Panc1 (cell line): ENCODE results near the gene OPN3. TPM values are rescaled to one million over a fixed set of nuclear protein-coding genes. Genes with fewer than 3 reads are reported as not detected.

Experiments used
- ATAC-seq: fragments of 200-7000 bp; cut with Tn5 transposase; 2 replicates; pipeline ENCODE4 v1.9.1; 2020; ENCODE audit warnings: mild to moderate bottlenecking, moderate library complexity
- BruUV-seq: library from RNA; stranded (reverse); fragments of 400-500 nt; replicated peaks from 2 replicates; lab custom pipeline; 2021; lab: Mats Ljungman, UMichigan
- CTCF ChIA-PET: fragments of 300-600 bp; sonication (Branson Sonifier 250); formaldehyde crosslinking; loops from one replicate; lab custom pipeline; 2022; ENCODE audit warnings: antibody characterized with exemption; lab: Charles Lee
- POLR2A ChIA-PET: fragments of 300-600 bp; sonication (Branson Sonifier 250); formaldehyde crosslinking; loops from one replicate; lab custom pipeline; 2022; ENCODE audit warnings: antibody characterized with exemption; lab: Charles Lee
- DNase-seq: peaks from one replicate; pipeline ENCODE4 v3.0.0-alpha.2; 2010; ENCODE audit warnings: low read depth, low spot score
- H3K27ac ChIP-seq: 2 replicates; pipeline ENCODE4 v1.5.1; 2011; ENCODE audit warnings: mild to moderate bottlenecking, low read length, inconsistent platforms
- H3K27me3 ChIP-seq: fragments of 200-500 bp; sonication (Bioruptor generic); 2 replicates; pipeline ENCODE4 v1.6.0; 2014; ENCODE audit warnings: low read length, inconsistent platforms; ENCODE audit not compliant: control insufficient read depth, insufficient read depth
- H3K36me3 ChIP-seq: fragments of 200-500 bp; sonication (Bioruptor generic); 2 replicates; pipeline ENCODE4 v1.5.1; 2014; ENCODE audit warnings: inconsistent platforms, mild to moderate bottlenecking, low read length, moderate library complexity; ENCODE audit not compliant: control insufficient read depth, insufficient read depth
- H3K4me1 ChIP-seq: 2 replicates; pipeline ENCODE4 v1.5.1; 2011; ENCODE audit warnings: inconsistent platforms, mild to moderate bottlenecking, low read length, moderate library complexity; ENCODE audit not compliant: control insufficient read depth, insufficient read depth
- H3K4me3 ChIP-seq, 2 experiments: 2 replicates each; pipeline ENCODE4 v1.5.1; 2011 to 2012; ENCODE audit warnings: low read depth in 2 of 2, low read length in 2 of 2, mild to moderate bottlenecking in 2 of 2, inconsistent platforms in 1 of 2, moderate library complexity in 1 of 2
- H3K9me3 ChIP-seq: fragments of 200-500 bp; sonication (Bioruptor generic); 2 replicates; pipeline ENCODE4 v1.5.1; 2014; ENCODE audit warnings: low read depth, mild to moderate bottlenecking, inconsistent platforms, low read length, moderate library complexity; ENCODE audit not compliant: control insufficient read depth, insufficient read depth
- POLR2AphosphoS5 ChIP-seq: IDR thresholded peaks from 2 replicates; pipeline ENCODE4 v1.6.1; 2012; ENCODE audit warnings: mild to moderate bottlenecking, low read depth, low read length, moderate library complexity
- SIN3A ChIP-seq: IDR thresholded peaks from 2 replicates; pipeline ENCODE4 v1.6.1; 2012; ENCODE audit warnings: low read depth, mild to moderate bottlenecking, low read length, moderate library complexity, borderline replicate concordance; ENCODE audit not compliant: insufficient read depth
- TCF7L2 ChIP-seq: IDR thresholded peaks from 2 replicates; pipeline ENCODE4 v1.6.1; 2011; ENCODE audit warnings: mild to moderate bottlenecking, low read depth, low read length, inconsistent platforms
- in situ Hi-C: cut with HindIII; loops from 2 replicates; pipeline ENCODE4 v1.10.0; 2016; ENCODE audit warnings: low sequenced_read_pairs, low pct_unique_long_range_greater_than_20kb
- intact Hi-C: fragments of 100-400 bp; cut with micrococcal nuclease; formaldehyde crosslinking; loops from one replicate; pipeline ENCODE4 v1.10.0; 2022; ENCODE audit not compliant: unreplicated experiment
- total RNA-seq: library from RNA; stranded (reverse); gene quantifications from one replicate; pipeline ENCODE4 v1.2.1, GENCODE V29; 2021; ENCODE audit not compliant: unreplicated experiment
- TF ChIP-seq, protein P1 (sequence below): fragments of 450-650 bp; IDR thresholded peaks from 2 replicates; pipeline ENCODE4 v1.5.1; 2017; ENCODE audit warnings: mild to moderate bottlenecking
- TF ChIP-seq, protein P2 (sequence below), 2 experiments: IDR thresholded peaks; 2 replicates each; pipeline ENCODE4 v1.6.1; 2011 to 2012; ENCODE audit warnings: low read depth in 2 of 2, control low read depth in 1 of 2, low read length in 1 of 2, mild to moderate bottlenecking in 1 of 2, moderate library complexity in 1 of 2; ENCODE audit not compliant: insufficient read depth in 1 of 2

Gene OPN3
- total RNA-seq, 1 experiment from 2014 or later, result 34.0 TPM

DNA sequence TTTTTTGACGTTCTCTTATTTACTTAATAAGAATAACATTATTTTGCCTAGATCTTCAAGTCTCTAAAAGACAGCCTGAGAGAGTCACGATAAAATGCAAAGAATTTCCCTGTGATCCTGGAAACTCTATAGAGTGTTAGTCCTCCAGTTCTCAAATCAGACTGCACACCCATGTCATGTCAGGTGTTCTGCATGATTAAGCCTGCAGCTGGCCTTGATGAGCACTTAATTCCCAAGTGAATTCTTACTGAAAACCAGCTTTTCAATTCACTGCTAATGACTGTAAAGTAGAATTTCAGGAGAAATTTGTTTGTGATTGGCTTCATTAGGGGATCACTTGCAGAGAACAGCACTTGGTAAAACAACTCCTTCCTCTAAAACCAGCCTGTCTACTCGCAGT lies 41.9 kb downstream of the OPN3 start:
- in situ Hi-C loops (no loop called here), intact Hi-C loops (no loop called here)
- H3K9me3 ChIP-seq, result no peaks in the 10 kb centered on the region
- H3K27me3 ChIP-seq, result no peaks in the 10 kb centered on the region
- ChIA-PET POLR2A (no interaction called here), CTCF (no interaction called here)
- TF ChIP-seq SIN3A (no peak), POLR2AphosphoS5 (no peak), TCF7L2 (no peak)
- TF ChIP-seq, protein P1, sequence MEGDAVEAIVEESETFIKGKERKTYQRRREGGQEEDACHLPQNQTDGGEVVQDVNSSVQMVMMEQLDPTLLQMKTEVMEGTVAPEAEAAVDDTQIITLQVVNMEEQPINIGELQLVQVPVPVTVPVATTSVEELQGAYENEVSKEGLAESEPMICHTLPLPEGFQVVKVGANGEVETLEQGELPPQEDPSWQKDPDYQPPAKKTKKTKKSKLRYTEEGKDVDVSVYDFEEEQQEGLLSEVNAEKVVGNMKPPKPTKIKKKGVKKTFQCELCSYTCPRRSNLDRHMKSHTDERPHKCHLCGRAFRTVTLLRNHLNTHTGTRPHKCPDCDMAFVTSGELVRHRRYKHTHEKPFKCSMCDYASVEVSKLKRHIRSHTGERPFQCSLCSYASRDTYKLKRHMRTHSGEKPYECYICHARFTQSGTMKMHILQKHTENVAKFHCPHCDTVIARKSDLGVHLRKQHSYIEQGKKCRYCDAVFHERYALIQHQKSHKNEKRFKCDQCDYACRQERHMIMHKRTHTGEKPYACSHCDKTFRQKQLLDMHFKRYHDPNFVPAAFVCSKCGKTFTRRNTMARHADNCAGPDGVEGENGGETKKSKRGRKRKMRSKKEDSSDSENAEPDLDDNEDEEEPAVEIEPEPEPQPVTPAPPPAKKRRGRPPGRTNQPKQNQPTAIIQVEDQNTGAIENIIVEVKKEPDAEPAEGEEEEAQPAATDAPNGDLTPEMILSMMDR, result no peak
- TF ChIP-seq, protein P2, sequence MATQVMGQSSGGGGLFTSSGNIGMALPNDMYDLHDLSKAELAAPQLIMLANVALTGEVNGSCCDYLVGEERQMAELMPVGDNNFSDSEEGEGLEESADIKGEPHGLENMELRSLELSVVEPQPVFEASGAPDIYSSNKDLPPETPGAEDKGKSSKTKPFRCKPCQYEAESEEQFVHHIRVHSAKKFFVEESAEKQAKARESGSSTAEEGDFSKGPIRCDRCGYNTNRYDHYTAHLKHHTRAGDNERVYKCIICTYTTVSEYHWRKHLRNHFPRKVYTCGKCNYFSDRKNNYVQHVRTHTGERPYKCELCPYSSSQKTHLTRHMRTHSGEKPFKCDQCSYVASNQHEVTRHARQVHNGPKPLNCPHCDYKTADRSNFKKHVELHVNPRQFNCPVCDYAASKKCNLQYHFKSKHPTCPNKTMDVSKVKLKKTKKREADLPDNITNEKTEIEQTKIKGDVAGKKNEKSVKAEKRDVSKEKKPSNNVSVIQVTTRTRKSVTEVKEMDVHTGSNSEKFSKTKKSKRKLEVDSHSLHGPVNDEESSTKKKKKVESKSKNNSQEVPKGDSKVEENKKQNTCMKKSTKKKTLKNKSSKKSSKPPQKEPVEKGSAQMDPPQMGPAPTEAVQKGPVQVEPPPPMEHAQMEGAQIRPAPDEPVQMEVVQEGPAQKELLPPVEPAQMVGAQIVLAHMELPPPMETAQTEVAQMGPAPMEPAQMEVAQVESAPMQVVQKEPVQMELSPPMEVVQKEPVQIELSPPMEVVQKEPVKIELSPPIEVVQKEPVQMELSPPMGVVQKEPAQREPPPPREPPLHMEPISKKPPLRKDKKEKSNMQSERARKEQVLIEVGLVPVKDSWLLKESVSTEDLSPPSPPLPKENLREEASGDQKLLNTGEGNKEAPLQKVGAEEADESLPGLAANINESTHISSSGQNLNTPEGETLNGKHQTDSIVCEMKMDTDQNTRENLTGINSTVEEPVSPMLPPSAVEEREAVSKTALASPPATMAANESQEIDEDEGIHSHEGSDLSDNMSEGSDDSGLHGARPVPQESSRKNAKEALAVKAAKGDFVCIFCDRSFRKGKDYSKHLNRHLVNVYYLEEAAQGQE (IDR thresholded peaks at IDR 0.05; ENCODE audit: insufficient read depth in 1 of 2, low read depth in 2 of 2, low read length in 1 of 2), result no peak
- no peaks in the 10 kb centered on the region for H3K36me3 ChIP-seq
- DNase-seq (no peak), ATAC-seq (no peak)
- peaks cover 10% of the 10 kb centered on the region for H3K4me1 ChIP-seq
- BruUV-seq, result no TSS peak
- H3K4me3 ChIP-seq, result no peak overlapping the region
- H3K27ac ChIP-seq, result no peak overlapping the region; the same call in 1 of the 2 replicates

DNA sequence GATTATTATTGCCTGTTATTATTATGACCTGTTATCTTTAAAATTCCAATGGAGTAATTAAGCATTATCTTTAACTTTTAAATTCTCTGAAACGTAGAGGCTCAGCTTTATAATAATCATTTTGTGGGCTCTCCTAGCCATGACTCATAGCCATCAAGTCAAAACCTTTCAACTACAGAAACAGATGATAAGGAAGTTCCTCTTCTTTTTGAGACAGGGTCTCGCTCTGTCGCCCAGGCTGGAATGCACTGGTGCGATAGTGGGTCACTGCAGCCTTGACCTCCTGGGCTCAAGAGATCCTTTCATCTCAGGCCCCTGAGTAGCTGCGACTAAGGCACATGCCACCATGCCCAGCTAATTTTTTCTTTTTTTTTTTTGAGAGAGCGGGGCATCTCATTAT lies 43.5 kb downstream of the OPN3 start:
- CTCF ChIA-PET, result no interaction called here
- intact Hi-C loops, result no loop called here
- in situ Hi-C loops, result no loop called here

More for the DNA sequence above, 43.5 kb downstream of the OPN3 start:
- peaks cover 10% of the 10 kb centered on the region for H3K4me1 ChIP-seq
- no peak for TF ChIP-seq POLR2AphosphoS5
- TF ChIP-seq, protein P1, result no peak
- TF ChIP-seq TCF7L2, result no peak
- TF ChIP-seq SIN3A, result no peak
- TF ChIP-seq, protein P2 (IDR thresholded peaks at IDR 0.05; ENCODE audit: insufficient read depth in 1 of 2, low read depth in 2 of 2, low read length in 1 of 2), result no peak
- no TSS peak for BruUV-seq
- H3K9me3 ChIP-seq, result no peaks in the 10 kb centered on the region
- no peaks in the 10 kb centered on the region for H3K27me3 ChIP-seq
- no peak for DNase-seq
- ATAC-seq, result no peak
- H3K27ac ChIP-seq, result no peak overlapping the region
- POLR2A ChIA-PET, result no interaction called here
- H3K4me3 ChIP-seq, result no peak overlapping the region
- no peaks in the 10 kb centered on the region for H3K36me3 ChIP-seq
